HG03432 (cell line): ENCODE data around the gene WDR27.
A peak's percentile ranks its signal among the peaks of the same experiment; 100 is the strongest.

Experiments
- ATAC-seq: cut with Tn5 transposase; IDR thresholded peaks from one replicate; pipeline ENCODE4 v1.9.1; 2021; ENCODE audit warnings: mild to moderate bottlenecking, moderate library complexity; ENCODE audit not compliant: unreplicated experiment

WDR27 gene

DNA sequence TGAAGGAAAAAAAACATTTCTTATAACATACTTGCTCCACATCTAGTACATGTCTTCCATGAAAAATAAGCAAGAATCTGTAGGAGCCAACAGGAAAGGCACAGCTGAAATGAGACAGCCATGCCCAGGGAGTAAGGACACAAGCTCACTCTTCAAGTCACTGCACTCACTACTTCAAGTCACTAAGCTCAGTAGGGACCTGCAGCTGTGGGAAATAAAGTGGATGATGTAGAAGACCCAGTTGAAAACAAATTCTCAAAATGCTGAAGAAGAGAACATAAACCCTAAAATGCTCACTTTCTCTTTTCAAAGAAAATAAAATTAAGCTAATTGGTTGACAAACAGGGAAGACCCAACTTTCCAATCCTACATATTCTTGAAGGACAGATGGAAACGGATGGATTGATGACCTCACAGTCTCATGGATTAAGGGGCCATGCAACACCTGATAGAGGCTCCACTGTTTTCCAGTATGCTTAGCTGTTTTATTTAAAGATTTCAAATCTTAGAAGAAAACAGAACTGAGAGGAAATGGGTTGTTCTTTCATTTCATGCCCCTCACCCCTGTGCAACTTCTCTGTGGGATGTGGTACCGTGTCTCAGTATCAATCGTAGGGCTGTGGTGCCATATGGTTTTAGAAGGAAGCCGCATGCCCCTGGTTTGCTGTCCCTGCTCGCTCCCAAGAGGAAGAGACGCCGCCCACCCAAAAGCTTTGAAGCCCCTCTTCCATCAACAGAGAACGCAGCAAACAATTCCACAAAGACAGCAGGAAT, 133.3 kb downstream of the WDR27 start:
- peak; percentile 60 for ATAC-seq

DNA sequence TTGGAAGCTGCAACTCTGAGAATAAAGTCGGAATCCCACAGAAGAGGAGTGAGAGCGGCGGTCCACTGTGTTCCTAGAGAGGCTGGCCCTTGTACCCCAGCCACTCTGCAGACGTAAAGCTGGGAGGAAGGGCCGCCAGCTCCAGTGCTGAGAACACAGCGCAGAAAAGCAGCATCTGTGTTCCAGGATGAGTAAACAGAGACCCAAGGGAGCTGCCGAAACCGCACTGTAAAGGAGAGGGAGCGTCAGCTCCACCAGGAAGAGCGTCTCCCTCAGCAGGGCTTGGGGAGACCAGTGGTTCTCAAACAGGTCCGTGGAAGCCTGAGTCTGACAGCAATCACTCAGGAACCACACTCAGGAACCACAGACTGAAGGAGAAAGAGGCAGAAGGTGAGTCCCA, 134.0 kb downstream of the WDR27 start:
- ATAC-seq: no peak

GRCh38 chr6:169566961-169567750, 134.7 kb downstream of the WDR27 start:
- no peak for ATAC-seq

GRCh38 chr6:169566319-169566718, 135.5 kb downstream of the WDR27 start:
- no peak for ATAC-seq

DNA sequence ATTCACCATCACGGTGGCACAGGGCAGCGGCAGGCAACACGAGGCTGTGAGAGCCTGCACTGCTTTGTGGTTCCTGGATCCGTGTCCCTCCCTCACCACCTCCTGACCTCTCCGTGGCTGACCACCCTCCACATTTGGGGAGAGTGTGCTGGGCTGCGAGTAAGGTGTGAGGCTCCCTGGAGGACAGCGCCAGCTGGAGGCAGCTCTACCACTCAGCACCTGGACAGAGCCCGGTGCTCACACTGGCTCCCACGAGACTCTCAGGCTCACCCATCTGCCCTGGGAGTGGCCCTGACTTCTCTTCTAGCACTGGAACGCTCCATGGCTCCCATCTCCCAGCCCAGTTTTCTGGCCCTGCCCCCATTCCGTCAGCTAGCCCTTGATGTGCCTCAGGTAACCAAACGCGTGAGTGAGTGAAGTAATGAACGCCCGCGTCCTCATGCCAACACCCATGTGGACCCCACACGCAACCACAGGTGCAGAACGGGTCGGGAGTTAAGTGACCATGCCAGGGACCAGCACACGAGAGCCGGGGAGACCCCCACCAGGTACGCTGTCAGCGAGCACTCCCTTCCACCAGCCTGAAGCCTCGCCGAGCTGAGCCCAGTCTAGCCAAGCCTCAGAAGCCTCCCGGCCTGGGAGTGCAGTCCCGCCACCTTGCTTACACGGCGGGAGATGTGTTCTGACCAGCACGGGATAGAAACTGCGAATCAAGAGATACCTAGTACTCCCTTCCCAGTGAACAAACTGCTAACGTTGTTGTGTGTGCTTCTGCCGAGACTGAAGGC, 137.2 kb downstream of the WDR27 start:
- ATAC-seq: no peak

GRCh38 chr6:169561665-169562064, 140.2 kb downstream of the WDR27 start:
- no peak for ATAC-seq

DNA sequence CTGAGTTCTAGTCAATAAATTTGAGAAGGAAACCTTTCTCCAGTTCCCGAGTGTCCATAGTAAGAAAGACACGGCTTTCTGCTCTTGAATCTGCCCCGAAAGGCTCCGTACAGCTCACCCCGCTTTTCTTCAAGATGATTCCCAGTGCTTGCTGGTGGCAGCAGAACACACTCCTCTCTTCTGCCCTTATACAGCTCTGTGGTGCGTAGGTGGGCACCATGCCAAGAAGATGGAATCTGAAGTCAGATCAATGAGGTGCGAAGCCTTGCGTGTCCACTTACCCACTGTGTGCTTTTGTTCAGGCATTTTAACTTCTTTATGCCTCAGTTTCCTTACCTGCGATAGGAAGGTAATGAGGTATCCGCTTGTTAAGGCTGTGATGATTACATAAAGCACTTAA, 142.2 kb downstream of the WDR27 start:
- no peak for ATAC-seq

- ATAC-seq: no peak
Observed at GRCh38 chr6:169558774-169559441, 142.9 kb downstream of the WDR27 start.

- no peak for ATAC-seq
Observed at GRCh38 chr6:169558378-169558773, 143.5 kb downstream of the WDR27 start.

DNA sequence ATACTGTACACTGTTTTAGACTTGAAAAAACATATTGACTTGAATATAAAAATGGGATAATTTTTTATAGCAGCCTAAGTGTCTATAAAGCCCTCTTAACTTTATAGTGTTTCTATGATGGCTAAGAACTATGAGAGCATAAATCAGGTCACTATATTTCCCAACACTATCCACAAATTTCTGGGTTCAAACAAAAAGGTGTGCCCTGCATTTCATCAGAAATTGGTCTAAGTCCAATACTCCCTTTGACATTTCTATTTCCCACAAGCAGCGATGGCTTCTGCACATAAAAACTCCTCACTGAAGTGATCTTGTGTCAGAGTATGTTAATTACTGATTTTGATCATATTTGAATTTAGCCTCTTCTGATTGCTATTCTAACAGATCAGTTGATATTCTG, 143.9 kb downstream of the WDR27 start:
- no peak for ATAC-seq

DNA sequence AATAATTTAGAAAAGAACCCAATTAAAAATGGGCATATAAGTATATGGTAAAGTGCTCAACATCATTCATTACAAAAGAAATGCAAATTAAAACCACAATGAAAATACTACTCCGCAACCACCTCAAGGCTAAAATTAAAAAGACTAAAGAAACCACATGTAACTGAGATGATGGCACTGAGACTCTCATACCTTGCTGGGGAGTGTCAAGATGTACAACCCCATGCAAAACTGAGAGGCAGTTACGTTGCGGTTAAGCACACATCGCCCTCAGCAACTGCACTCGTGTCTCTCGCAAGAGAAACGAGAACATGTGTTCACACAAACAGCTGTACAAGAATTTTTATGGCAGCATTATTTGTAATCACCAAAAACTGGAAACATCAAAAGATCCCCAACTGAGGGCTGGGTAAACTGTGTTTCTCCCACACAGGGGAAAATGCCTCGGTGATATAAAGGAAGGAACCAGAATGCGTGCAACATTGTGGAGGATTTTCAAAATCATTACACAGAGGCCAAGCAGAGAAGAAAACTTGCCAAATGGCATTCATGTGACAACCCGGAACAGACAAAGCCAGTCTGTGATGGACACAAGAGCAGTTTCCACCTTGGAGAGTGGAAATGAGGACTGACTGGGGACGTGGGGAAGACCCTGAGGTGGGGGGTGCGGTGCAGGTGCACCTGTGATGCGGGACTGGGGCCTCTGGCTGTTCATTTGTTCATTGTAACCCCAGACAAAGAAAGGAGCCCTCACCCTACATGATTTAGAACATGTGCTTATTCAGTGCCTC, 144.9 kb downstream of the WDR27 start:
- peak; percentile 99 for ATAC-seq

DNA sequence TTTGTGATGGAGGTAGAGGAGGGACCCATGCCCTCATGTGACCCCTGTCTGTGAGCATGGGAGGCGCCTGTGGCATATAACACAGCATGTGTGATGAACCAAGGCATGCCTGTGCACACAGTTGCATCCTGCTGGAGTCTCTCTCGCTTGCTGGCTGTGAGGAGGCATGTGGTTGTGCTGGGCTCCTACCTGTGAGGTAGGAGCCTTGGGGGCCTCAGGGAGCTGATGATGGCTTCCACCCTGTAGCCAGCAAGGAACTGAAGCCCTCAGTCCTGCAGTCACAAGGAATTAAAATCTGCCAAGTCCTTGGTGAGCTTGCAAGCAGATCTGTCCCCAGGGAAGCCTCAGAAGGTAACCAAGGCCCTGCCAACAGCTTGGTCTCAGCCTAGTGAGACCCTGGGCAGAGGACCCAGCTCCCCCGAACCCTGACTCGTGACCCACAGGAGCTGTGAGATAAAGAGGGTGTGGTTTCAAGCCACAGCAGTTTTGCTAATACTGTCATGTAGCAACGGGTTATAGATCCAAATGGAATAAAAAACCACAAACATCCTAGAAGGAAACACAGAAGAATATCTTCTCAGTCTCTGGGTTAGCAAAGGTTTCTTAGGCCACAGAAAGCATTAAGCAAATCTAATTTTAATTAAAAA, 145.7 kb downstream of the WDR27 start:
- no peak for ATAC-seq

DNA sequence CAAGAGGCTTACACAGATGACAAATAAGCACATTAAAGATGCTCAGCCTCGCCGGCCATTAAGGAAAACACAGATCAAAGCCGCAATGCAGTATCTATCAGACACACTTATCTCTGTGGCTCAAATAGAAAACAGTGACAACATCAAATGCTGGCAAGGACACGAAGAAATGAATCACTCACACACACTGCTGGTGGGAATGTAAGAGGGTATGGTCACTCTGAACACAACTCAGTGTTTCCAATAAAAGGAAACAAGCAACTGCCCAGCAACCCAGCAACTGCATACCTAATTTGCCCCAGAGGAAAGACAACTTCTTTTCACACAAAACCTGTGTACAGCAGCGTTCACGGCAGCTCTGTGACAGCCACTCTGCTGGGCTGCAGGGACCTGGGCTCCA, 155.8 kb downstream of the WDR27 start:
- ATAC-seq: no peak

DNA sequence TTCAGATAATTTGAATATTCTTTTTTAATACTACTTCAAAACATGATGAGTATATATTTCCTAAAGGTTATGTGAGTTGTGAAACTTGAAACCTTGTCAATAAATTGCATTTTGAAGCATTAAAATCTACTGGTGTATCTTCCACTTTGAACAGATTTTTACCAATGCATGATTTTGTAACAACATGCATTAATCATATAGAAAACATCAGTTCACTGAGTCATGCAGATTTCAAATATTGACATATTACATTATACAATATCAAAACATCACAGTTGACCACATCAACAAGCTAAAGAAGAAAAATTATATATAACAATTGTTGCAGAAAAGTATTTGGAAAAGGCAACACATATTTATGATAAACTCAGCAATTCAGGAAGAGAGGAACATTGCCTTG, 158.1 kb downstream of the WDR27 start:
- no peak for ATAC-seq

GRCh38 chr6:169542491-169542890, 159.3 kb downstream of the WDR27 start:
- no peak for ATAC-seq

DNA sequence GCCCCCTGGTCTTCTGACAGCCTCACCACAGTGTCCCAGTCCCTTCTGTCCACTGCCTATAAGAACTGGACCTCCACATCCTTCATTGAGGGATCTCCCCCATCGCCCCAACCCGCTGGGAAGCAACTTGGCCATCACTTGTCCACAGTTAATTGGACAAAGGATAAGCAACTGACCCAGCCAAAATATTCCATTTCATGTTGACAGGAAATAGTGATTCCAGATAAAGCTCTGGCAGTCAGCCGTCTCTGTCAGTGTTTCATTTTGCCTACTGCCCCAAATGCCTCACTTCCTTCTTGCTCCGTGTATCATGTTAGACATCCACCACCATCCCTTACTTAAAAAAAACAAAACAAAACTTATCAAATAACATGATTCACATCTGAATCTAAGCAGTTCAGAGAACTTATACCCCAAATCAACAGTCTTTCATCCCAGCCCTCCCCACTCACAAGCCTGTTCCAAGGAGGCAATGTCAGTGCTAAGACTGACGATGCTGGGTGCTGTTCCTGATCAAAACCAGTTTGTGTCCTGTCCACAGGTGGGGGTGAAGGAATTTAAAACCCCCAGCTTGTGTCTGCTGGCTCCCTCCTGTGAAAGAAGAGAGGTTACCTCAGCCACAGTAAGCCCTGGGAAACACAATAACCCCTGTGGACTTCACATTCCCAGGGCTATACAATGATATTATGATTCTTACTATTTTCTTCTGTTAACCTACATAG, 162.5 kb downstream of the WDR27 start:
- no peak for ATAC-seq

DNA sequence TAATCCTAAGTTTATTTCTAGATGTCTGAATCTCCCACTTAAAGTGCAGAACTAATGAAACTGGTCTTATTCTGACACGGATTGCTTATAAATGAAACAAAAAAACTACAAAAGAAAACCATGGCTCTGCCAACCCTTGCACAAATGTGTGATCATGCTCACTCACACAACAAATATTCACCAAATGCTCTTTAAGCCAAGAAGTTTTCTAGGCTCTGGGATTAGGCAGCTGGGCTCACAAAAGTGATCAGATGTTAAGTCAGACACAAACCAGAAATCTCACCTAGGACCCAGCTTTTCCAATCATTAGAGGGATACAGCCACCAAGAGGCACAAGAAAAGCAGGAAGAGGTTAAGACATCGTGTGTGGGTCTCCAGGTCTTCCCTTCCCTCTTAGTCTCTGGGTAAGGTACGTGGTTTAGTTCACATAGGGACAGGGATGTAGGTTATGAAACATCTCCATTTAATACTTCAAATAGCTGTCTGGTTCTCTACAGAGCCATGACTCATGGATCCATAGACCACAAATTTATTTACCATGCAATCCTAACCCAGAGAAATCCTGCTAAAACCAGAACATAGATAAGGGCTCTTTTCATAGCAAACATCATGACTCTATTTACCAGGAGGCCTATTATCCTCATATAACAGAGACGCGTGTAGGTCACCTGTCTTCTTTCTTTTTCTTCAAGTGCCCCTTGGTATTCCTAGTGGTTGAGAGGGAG, 165.2 kb downstream of the WDR27 start:
- ATAC-seq: no peak

DNA sequence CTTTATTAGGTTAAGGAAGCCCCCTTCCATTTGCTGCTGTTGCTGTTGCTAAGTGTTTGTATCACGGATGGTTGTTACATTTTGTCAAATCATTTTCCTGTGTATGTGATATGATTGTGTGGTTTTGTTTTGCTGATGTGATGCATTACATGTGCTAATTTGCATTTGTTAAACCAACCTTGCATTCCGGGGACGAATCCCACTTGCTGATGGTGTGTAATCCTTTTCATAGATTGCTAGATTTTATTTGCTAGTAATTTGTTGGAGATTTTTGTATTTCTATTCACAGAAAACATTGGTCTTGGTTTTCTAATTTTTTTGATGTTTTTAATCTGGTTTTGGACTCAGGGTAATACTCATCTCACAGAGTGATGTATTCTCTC, 167.8 kb downstream of the WDR27 start:
- ATAC-seq: no peak
